NCI-H146 (cell line): ENCODE measurements around the gene RICTOR.

Experiments used
- DNase-seq: peaks from one replicate; lab custom pipeline; 2025; lab: John Stamatoyannopoulos, UW

The RICTOR gene

DNA sequence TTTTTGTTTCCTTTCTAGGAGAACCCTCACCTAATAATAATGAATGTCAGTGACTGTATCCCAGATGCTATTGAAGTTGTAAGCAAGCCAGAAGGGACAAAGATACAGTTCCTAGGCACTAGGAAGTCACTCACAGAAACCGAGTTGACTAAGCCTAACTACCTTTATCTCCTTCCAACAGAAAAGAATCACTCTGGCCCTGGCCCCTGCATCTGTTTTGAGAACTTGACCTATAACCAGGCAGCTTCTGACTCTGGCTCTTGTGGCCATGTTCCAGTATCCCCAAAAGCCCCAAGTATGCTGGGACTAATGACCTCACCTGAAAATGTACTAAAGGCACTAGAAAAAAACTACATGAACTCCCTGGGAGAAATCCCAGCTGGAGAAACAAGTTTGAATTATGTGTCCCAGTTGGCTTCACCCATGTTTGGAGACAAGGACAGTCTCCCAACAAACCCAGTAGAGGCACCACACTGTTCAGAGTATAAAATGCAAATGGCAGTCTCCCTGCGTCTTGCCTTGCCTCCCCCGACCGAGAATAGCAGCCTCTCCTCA lies 141.3 kb downstream of the RICTOR start:
- no peak for DNase-seq

DNA sequence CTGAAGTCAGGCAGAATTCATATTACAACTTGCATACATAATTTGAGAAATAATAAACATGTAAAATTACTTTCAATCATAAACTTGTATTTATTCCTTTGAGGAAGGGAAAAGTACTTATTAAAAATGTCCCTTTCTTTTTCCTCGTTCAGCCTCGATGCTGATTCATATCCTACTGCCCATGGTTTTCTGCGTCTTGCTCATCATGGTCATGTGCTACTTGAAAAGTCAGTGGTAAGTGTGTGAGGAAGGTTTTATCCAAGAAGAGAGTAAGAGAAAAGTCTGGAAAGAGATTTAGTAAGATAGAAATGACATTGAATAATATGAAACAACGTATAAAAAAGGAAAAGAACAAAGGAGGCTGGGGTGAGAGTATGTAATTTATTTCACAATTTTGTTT lies 142.5 kb downstream of the RICTOR start:
- no peak for DNase-seq

DNA sequence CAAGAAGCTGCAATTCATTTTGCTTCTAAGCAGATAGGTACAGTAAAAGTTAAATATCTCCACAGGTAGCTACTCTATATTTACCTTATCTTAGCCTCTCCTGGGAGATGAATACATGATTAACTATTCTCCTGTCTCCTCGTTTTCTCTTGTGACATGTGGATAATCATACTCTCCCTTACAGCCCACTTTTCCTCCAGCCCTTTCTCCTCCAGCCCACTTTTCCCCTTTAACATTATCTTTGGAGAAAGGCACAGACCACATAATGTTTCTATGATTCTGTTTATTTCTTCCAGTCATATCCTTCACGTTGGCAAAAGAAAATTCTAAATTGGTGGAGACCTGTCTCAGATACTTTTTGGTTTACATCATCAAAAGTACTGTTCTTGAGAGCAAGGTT lies 144.4 kb downstream of the RICTOR start:
- peak; percentile 3 for DNase-seq

DNA sequence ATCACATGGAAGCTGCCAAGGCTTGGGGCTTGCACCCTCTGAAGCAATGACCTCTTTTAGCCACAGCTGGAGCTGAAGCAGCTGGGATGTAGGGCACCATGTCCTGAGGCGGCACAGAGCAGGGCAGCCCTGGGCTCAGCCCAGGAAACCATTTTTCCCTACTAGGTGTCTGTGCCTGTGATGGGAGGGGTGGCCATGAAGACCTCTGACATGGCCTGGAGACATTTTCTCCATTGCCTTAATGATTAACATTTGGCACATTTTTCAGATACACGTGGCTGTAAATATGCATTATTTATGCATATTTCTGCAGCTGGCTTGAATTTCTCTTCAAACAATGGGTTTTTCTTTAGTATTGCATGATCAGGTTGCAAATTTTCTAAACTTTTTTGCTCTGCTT lies 146.7 kb downstream of the RICTOR start:
- no peak for DNase-seq

DNA sequence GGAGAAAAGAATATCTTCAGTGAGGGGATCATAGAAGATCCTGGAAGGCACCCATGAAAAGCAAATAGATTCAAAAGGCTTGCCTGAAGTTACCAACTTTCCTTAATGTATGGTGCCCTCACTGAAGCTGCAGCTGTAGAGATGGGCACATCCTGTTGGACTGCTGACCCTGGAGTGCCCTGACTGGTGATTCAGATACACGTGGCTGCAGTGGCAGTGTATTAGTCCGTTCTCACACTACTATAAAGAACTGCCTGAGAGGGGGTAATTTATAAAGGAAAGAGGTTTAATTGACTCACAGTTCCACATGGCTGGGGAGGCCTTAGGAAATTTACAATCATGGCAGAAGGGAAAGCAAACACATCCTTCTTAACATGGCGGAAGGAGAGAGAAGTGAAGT lies 148.1 kb downstream of the RICTOR start:
- DNase-seq: no peak

GRCh38 chr5:38925154-38925925 lies 148.9 kb downstream of the RICTOR start:
- no peak for DNase-seq

DNA sequence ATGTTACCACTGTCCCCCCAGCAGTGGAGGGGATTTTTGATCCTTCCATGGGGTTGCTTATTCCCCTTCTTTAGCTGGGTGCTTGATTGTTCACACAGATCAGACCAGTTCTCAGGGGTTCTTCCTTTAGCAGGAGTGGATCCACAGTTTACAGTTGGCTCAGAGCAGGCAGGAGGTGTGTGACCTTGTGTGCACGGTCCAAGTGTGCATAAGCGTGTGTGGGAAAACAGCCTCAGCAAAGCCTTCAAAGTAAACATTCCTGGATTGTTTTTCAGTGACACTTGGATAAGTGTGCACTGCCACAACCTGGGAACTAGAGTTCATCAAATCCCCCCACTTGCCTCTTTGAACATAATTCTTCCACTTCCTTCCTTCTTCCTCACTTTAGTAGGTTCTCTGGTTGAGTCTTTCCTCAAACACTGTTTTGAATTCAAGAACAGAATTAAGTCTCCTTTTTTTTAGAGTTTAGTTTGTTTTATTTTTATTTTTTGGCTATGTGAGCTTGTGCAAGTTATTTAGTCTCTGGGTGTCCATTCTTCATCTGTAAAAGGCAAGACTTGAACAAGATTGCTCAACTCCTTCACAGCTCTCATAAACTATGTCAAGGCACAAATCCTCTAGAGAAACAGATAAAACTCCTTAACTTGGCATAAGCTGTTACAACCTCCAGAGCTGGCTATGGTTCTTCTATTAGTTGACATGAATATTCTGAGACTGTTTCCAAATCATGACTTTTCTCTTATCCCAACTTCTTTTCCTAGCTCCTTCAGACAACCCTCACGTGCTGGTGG lies 150.3 kb downstream of the RICTOR start:
- DNase-seq: no peak

DNA sequence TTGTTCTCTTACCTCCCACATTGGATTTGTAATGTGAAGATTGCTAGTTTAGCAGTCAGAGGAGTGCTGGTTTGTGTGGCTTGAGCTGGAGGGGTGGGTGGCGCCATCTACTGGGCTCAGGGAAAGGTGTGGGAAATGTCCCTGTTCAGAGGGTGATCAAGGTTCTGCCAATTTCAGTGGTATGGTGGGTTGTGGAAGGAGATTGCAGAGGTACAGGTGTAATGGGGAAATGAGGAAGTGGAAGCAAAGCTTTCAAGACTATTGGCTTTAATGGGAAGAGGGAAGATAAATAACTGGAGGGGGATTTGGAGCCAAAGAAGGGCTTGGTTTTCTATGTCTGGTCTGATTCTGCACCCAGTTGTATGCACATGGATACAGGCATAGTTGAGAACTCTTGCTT lies 152.0 kb downstream of the RICTOR start:
- peak; percentile 41 for DNase-seq

GRCh38 chr5:38921174-38921573 lies 153.0 kb downstream of the RICTOR start:
- no peak for DNase-seq

DNA sequence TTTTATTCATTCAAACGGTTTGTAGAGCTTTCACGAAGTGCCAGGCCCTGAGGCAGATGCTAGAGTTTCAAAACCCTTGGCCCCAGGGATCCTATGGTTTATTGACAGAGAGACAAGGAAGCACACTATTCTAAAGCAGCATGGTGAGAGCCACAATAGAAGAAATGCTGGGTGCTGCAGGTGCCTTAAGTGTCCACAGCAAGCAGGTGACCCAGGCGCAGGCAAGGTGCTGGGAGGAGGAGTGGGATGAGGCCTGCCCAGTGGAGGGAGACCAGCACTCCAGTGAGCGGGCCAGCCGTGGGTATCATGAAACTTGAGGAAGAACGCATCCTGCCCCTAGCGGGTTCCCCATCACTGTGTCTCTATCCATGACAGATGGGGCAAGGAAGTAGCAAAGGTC lies 157.4 kb downstream of the RICTOR start:
- peak; percentile 76 for DNase-seq

DNA sequence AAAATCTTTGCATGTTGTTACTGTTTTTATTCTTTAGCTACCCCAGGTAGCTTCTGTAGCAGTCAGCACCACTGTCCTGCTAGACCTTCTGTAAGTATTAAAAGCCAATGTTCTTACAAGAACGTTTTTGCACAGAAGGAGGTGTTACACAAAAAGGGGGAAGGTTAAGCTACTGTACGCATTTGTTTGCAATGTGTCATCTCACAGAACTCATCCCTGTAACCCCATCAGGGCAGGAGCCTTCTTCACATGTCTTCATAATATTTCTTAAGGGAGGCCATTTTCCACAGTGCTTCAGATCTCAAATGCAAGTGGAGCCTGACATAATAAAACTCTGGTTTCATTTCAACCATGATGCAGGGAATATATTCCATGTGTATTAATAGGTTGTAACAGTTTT lies 160.5 kb downstream of the RICTOR start:
- no peak for DNase-seq

GRCh38 chr5:38911933-38912332 lies 162.3 kb downstream of the RICTOR start:
- DNase-seq: no peak

DNA sequence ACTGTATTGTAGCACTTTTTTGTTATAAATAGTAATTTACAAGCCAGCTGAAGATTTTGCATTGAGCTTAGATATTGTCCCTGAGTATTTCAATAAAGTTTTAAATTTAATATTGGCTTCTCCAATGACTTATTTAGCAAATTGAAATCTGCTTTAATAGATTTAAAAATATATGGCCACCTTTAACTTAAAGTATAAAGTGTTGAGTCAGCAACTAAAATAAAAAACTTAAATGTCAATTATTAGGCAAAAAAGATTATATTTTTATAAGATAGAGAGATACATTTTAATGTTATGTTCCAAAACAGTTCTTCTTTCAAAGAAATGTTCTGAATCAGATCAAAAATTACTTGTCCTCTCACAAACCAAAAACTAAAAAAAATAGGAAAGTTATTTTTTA lies 167.7 kb downstream of the RICTOR start:
- DNase-seq: no peak

- no peak for DNase-seq
Observed at GRCh38 chr5:38905516-38905915, 168.7 kb downstream of the RICTOR start.

GRCh38 chr5:38899936-38900335 lies 174.3 kb downstream of the RICTOR start:
- no peak for DNase-seq

GRCh38 chr5:38896760-38897159 lies 177.4 kb downstream of the RICTOR start:
- no peak for DNase-seq

GRCh38 chr5:38892363-38892762 lies 181.8 kb downstream of the RICTOR start:
- DNase-seq: no peak

DNA sequence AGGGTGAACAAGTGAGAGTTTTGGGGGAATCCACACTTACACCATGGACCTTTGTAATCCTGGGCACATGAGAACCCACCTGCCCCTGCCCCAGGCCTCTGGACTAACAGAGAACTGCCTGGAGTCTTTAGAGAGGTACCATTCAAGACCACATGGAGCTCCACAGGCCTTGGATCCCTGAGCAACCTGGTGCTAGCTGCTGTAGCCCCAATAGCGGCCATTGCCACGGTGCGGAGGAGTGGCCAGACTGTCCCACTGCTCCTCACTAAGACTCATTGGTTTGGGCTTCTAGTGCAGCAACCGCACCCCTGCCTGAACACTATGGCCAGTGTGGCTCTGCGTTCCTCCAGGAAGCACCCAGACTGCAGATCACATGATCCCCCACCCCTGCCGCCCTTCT lies 182.6 kb downstream of the RICTOR start:
- no peak for DNase-seq

DNA sequence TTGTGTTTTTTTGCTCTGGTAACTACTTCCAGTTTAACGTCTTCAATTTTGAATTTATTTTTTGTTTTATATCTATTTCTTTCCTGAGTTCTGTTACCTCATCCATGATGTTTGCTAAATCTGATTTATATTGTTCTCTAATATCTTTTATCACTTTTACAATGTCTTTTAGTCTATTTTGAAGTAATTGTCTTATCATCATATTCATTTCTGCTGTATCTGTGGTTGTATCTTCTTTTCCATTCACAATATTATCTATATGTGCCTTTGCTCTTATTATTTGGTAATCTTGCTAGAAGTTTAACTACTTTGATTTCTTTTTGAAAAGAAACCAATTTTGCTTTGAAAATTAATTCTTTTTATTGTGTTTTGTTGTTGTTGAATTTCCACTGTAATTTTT lies 184.8 kb downstream of the RICTOR start:
- DNase-seq: no peak

DNA sequence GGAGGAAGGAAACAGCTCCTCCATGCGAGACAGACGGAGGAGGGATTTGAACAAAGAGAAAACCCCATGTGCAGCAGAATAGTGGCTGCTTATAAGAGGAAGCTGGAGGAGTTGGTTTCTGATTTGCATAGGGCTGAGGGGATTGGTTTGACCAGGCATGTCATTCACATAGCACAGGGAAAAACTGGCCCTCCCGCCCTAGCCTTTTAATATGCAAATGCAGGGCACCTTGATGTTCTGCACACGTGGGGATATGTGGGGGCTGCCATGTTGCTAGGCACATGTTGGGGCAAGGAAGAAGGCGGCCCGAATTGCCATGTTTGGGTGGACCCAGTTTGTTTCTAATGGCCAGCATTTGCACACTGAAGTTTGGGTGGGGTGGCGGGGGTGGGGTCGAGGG lies 186.2 kb downstream of the RICTOR start:
- DNase-seq: peak; percentile 10
